Measurements from ENCODE around the gene EIF4G3.

GRCh38 chr1:20983297-20983889 lies 193.3 kb downstream of the EIF4G3 start:
- TF ChIP-seq CTCF (optimal IDR thresholded peaks at IDR 0.05 in 1 of 3, IDR thresholded peaks at IDR 0.05 in 1 of 3, conservative IDR thresholded peaks at IDR 0.05 in 1 of 3; ENCODE audit: extremely low read depth in 1 of 3, insufficient read depth in 2 of 3, low read length in 3 of 3): no peak
- no peak for TF ChIP-seq EZH2 (IDR thresholded peaks at IDR 0.05; ENCODE audit: low read length)
